CD4-positive, alpha-beta T cell treated with Interleukin-4 for 4 hours (primary cell): ENCODE data around the gene NALCN.

Experiments used
- DNase-seq: peaks from one replicate; pipeline ENCODE4 v3.0.0-alpha.2; 2020

Gene NALCN

GRCh38 chr13:101109005-101109404 is 307.3 kb downstream of the NALCN start:
- DNase-seq: no peak

GRCh38 chr13:101098873-101099272 is 317.4 kb downstream of the NALCN start:
- no peak for DNase-seq

GRCh38 chr13:101092985-101093384 is 323.3 kb downstream of the NALCN start:
- no peak for DNase-seq

GRCh38 chr13:101090287-101090686 is 326.0 kb downstream of the NALCN start:
- DNase-seq: no peak

GRCh38 chr13:101085551-101085950 is 330.8 kb downstream of the NALCN start:
- DNase-seq: no peak

- no peak for DNase-seq
Measured at GRCh38 chr13:101082441-101082840, 333.9 kb downstream of the NALCN start.

- DNase-seq: no peak
Measured at GRCh38 chr13:101080616-101081015, 335.7 kb downstream of the NALCN start.

- no peak for DNase-seq
Measured at GRCh38 chr13:101065329-101065728, 351.0 kb downstream of the NALCN start.

- no peak for DNase-seq
Measured at GRCh38 chr13:101059793-101060192, 356.5 kb downstream of the NALCN start.

GRCh38 chr13:101058841-101059240 is 357.5 kb downstream of the NALCN start:
- DNase-seq: no peak

GRCh38 chr13:101053301-101054093 is 362.8 kb downstream of the NALCN start:
- no peak for DNase-seq

GRCh38 chr13:101049166-101049850 is 367.0 kb downstream of the NALCN start:
- DNase-seq: no peak

GRCh38 chr13:101036546-101036945 is 379.8 kb downstream of the NALCN start:
- DNase-seq: no peak

GRCh38 chr13:101035119-101035620 is 381.1 kb downstream of the NALCN start:
- DNase-seq: no peak

GRCh38 chr13:101026736-101027398 is 389.4 kb downstream of the NALCN start:
- DNase-seq: no peak

GRCh38 chr13:101026328-101026727 is 390.0 kb downstream of the NALCN start:
- DNase-seq: no peak

GRCh38 chr13:101025925-101026324 is 390.4 kb downstream of the NALCN start:
- no peak for DNase-seq

- no peak for DNase-seq
Measured at GRCh38 chr13:101025519-101025918, 390.8 kb downstream of the NALCN start.

GRCh38 chr13:101019126-101019525 is 397.2 kb downstream of the NALCN start:
- DNase-seq: no peak

GRCh38 chr13:101018720-101019119 is 397.6 kb downstream of the NALCN start:
- DNase-seq: no peak

GRCh38 chr13:101017123-101017872 is 399.0 kb downstream of the NALCN start:
- DNase-seq: no peak

GRCh38 chr13:101016475-101016874 is 399.8 kb downstream of the NALCN start:
- no peak for DNase-seq

GRCh38 chr13:101013245-101013644 is 403.1 kb downstream of the NALCN start:
- no peak for DNase-seq
